PFSK-1 (cell line): ENCODE results near the gene RPS6KA4.

ENCODE experiments used
- FOXP2 ChIP-seq: optimal IDR thresholded peaks from 2 replicates; pipeline ENCODE3; 2011; ENCODE audit warnings: borderline replicate concordance, control low read depth, inconsistent platforms; ENCODE audit not compliant: insufficient read depth; ENCODE audit errors: extremely low read length, extremely low read depth
- POLR2AphosphoS5 ChIP-seq: IDR thresholded peaks from 2 replicates; pipeline ENCODE4 v1.6.1; 2012; ENCODE audit warnings: low read depth, mild to moderate bottlenecking, control low read depth, low read length, moderate library complexity
- REST ChIP-seq, 2 experiments: IDR thresholded peaks; 2 replicates each; pipeline versions ENCODE4 v1.6.1 to v1.8.0; 2011 to 2012; ENCODE audit warnings: low read depth in 2 of 2, low read length in 2 of 2, control low read depth in 1 of 2, inconsistent platforms in 1 of 2, mild to moderate bottlenecking in 1 of 2, moderate library complexity in 1 of 2; ENCODE audit not compliant: insufficient read depth in 1 of 2
- SIN3A ChIP-seq: IDR thresholded peaks from 2 replicates; pipeline ENCODE4 v1.6.1; 2012; ENCODE audit warnings: mild to moderate bottlenecking, low read length, moderate library complexity, borderline replicate concordance; ENCODE audit not compliant: insufficient read depth
- TAF1 ChIP-seq: IDR thresholded peaks from 2 replicates; pipeline ENCODE4 v1.6.1; 2012; ENCODE audit warnings: low read length, control low read depth, borderline replicate concordance; ENCODE audit not compliant: insufficient read depth

RPS6KA4 gene

GRCh38 chr11:64367931-64368672, 9.1 kb downstream of the RPS6KA4 start:
- no peak for TF ChIP-seq FOXP2
- no peak for TF ChIP-seq SIN3A
- no peak for TF ChIP-seq POLR2AphosphoS5
- no peak for TF ChIP-seq TAF1
- no peak for TF ChIP-seq REST (IDR thresholded peaks at IDR 0.05; ENCODE audit: insufficient read depth in 1 of 2, low read depth in 2 of 2, low read length in 2 of 2)

- no peak for TF ChIP-seq FOXP2
- no peak for TF ChIP-seq POLR2AphosphoS5
- TF ChIP-seq SIN3A = no peak
- no peak for TF ChIP-seq TAF1
- no peak for TF ChIP-seq REST (IDR thresholded peaks at IDR 0.05; ENCODE audit: insufficient read depth in 1 of 2, low read depth in 2 of 2, low read length in 2 of 2)
Measured at GRCh38 chr11:64368673-64369074, 9.7 kb downstream of the RPS6KA4 start.

- TF ChIP-seq FOXP2 (no peak), REST (IDR thresholded peaks at IDR 0.05; ENCODE audit: insufficient read depth in 1 of 2, low read depth in 2 of 2, low read length in 2 of 2) (no peak), POLR2AphosphoS5 (no peak), TAF1 (no peak), SIN3A (no peak)
Measured at GRCh38 chr11:64369440-64370421, 10.8 kb downstream of the RPS6KA4 start.

GRCh38 chr11:64371201-64371600, 12.2 kb downstream of the RPS6KA4 start:
- TF ChIP-seq FOXP2 = no peak
- TF ChIP-seq POLR2AphosphoS5 = no peak
- TF ChIP-seq REST (IDR thresholded peaks at IDR 0.05; ENCODE audit: insufficient read depth in 1 of 2, low read depth in 2 of 2, low read length in 2 of 2) = no peak
- TF ChIP-seq SIN3A = no peak
- no peak for TF ChIP-seq TAF1
